ENCODE results near the gene DENND5B. TPM values are rescaled to one million over a fixed set of nuclear protein-coding genes. Genes with fewer than 3 reads are reported as not detected.

Gene DENND5B
- total and polyA plus RNA-seq, 2 of the 4 experiments (the other 2 are of a cell fraction) = 5.5 to 13.4 TPM

DNA sequence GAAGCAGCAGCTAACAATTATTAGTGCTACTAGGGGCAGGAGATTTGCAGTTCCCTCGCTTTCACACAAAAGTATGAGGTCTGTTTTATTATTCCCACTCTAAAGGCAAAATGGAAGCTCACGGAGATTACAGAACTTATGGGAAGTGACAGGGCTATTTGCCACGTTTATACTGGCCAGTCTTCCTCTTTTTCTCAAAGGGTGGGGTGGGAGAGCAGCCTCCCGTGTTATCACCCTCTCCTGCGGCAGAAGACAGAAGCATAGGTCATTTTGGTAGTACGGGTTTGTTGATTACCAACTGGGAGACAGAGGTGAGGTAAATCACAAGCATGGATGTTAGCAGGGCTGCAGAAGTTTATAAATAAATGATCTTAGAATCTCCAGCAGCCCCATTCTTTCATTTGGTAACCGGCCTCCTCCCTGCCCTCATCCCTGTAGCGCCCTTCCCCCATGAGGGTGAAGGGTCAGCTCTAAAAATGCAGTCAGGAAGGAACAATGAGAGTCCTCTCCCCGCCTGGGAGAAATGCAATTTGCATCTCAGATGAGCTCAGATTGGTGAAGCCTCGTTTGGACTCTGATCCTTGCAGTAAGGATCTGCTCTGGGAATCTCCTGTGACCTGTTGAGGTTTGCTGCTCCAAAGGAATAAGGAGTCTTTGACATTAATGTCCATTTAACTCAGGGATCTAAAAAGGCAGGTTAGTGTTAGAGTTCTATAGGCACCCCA lies 220.2 kb downstream of the DENND5B start (continued):
- no peak for TF ChIP-seq MAFK (IDR thresholded peaks at IDR 0.05; ENCODE audit: low read depth, low read length)

DNA sequence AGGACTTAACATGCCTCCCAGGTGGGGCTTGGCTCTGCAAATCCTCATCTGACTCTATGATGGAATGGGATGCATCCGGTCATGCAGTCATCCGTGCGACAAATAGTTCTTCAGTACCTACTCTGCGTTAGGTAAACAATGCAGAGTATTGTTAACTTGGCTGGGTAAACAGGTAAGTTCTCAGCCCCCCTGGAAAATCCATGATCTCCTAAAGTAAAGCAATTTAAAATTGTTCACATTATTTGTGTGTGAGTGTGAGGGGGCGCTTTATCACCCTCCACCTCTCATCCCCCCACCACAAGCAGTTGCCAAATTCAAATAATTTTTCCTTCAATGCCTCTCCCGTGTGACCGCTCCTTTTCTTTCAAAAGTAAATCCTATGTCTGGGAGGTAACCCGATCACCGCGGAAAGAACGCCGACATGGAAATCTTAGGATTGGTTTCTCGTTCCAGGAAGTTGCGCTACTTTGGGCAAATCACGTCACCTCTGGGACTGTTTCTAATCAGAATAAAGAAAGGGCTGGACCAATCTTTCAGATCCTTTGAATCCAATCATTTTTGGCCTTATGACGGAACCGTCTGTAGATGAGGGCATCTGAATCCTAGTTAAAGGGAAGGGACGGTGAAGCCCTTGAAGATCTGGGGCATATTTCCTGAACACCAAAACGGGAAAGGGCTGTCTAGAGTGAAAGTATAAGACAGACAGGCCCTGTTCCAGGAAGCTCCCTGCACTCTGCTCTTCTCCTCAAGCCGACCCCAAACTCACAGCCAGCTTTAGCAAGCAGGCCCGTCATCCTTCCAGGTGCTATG lies 221.0 kb downstream of the DENND5B start:
- Histone ChIP-seq H2AFZ (replicated peaks; ENCODE audit: low read length, poor library complexity) (peak overlapping the region; percentile 79), H3K36me3 (ENCODE audit: control insufficient read depth, insufficient read depth, low read length) (no peaks in the 10 kb centered on the region), H2AK9ac (replicated peaks; ENCODE audit: low read depth, low read length, poor library complexity) (peak overlapping the region; percentile 5), H3K9me3 (ENCODE audit: control insufficient read depth, insufficient read depth, low read length) (no peaks in the 10 kb centered on the region), H3K27ac (ENCODE audit: insufficient read depth, low read length) (no peak overlapping the region), H3K56ac (ENCODE audit: extremely low read depth, insufficient read depth, low read length) (no peak overlapping the region), H4K20me1 (ENCODE audit: insufficient read depth, low read length) (no peaks in the 10 kb centered on the region), H4K91ac (ENCODE audit: insufficient read depth, low read depth, low read length) (peak overlapping the region; percentile 55), H3K4me3 (ENCODE audit: insufficient read depth, low read depth, low read length) (no peak overlapping the region), H2AK5ac (ENCODE audit: low read depth, low read length) (no peak overlapping the region), H3K18ac (ENCODE audit: low read depth, low read length) (peak overlapping the region; percentile 51; the same call in 1 of the 2 replicates), H3K14ac (replicated peaks; ENCODE audit: low read depth, low read length) (peak overlapping the region; percentile 52), H3K4me1 (ENCODE audit: control insufficient read depth, insufficient read depth, low read length) (peaks cover 15% of the 10 kb centered on the region), H3K27me3 (ENCODE audit: control insufficient read depth, insufficient read depth, low read length) (no peaks in the 10 kb centered on the region), H3K9ac (ENCODE audit: low read depth, low read length) (no peak overlapping the region), H4K8ac (ENCODE audit: low read depth in 2 of 2, low read length in 2 of 2) (peak overlapping the region; percentile 40 to 74; a peak in 3 of 4 replicates), H2BK5ac (ENCODE audit: low read depth, low read length, poor library complexity, severe bottlenecking) (no peak overlapping the region), H3K79me1 (ENCODE audit: low read depth in 1 of 2, low read length in 2 of 2) (no peaks in the 10 kb centered on the region), H3K9me1 (ENCODE audit: insufficient read depth, low read length) (0 out of 2 replicates have a peak, but pooled peaks cover 12% of the 10 kb centered on the region), H3K23ac (ENCODE audit: low read depth, low read length) (peak overlapping the region; percentile 65), H2BK120ac (ENCODE audit: low read depth, low read length) (peak overlapping the region; percentile 61), H2BK20ac (ENCODE audit: low read depth, low read length) (peak overlapping the region; percentile 5), H3K4ac (ENCODE audit: low read depth, low read length) (peak overlapping the region; percentile 41), H2BK15ac (ENCODE audit: low read depth, low read length) (peak overlapping the region; percentile 74; the same call in 1 of the 3 replicates), H3K4me2 (ENCODE audit: low read depth, low read length) (peak overlapping the region; percentile 47), H4K5ac (ENCODE audit: low read depth, low read length) (peak overlapping the region; percentile 78)
- TF ChIP-seq NFE2L2 (IDR thresholded peaks at IDR 0.05; ENCODE audit: low read depth, low read length) (no peak), POLR2A (IDR thresholded peaks at IDR 0.05; ENCODE audit: low read depth, low read length) (no peak), MAFK (IDR thresholded peaks at IDR 0.05; ENCODE audit: low read depth, low read length) (no peak), RCOR1 (IDR thresholded peaks at IDR 0.05; ENCODE audit: insufficient replicate concordance, low read length) (no peak), MAZ (IDR thresholded peaks at IDR 0.05; ENCODE audit: borderline replicate concordance, low read depth, low read length) (no peak), MXI1 (IDR thresholded peaks at IDR 0.05; ENCODE audit: borderline replicate concordance, low read depth, low read length) (no peak), FOS (IDR thresholded peaks at IDR 0.05; ENCODE audit: low read depth, low read length) (no peak), CHD1 (IDR thresholded peaks at IDR 0.05; ENCODE audit: low read depth, low read length) (no peak), CEBPB (IDR thresholded peaks at IDR 0.05; ENCODE audit: low read depth, low read length) (no peak)
- TF ChIP-seq, protein P1, sequence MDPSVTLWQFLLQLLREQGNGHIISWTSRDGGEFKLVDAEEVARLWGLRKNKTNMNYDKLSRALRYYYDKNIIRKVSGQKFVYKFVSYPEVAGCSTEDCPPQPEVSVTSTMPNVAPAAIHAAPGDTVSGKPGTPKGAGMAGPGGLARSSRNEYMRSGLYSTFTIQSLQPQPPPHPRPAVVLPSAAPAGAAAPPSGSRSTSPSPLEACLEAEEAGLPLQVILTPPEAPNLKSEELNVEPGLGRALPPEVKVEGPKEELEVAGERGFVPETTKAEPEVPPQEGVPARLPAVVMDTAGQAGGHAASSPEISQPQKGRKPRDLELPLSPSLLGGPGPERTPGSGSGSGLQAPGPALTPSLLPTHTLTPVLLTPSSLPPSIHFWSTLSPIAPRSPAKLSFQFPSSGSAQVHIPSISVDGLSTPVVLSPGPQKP (IDR thresholded peaks at IDR 0.05; ENCODE audit: borderline replicate concordance, low read depth, low read length) = no peak
- TF ChIP-seq, protein P2, sequence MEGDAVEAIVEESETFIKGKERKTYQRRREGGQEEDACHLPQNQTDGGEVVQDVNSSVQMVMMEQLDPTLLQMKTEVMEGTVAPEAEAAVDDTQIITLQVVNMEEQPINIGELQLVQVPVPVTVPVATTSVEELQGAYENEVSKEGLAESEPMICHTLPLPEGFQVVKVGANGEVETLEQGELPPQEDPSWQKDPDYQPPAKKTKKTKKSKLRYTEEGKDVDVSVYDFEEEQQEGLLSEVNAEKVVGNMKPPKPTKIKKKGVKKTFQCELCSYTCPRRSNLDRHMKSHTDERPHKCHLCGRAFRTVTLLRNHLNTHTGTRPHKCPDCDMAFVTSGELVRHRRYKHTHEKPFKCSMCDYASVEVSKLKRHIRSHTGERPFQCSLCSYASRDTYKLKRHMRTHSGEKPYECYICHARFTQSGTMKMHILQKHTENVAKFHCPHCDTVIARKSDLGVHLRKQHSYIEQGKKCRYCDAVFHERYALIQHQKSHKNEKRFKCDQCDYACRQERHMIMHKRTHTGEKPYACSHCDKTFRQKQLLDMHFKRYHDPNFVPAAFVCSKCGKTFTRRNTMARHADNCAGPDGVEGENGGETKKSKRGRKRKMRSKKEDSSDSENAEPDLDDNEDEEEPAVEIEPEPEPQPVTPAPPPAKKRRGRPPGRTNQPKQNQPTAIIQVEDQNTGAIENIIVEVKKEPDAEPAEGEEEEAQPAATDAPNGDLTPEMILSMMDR (conservative IDR thresholded peaks at IDR 0.05; ENCODE audit: low read depth, low read length) = no peak
- intact Hi-C loops (cut with micrococcal nuclease) = loop anchor here (5.0 kb wide), 1 partner anchor 43 kb away; the partner anchor contains the start of gene SINHCAF
- DNase-seq (peak; percentile 51), ATAC-seq (ENCODE audit: low read depth) (peak; percentile 55)
- in situ Hi-C loops (cut with MboI; ENCODE audit: low sequenced_read_pairs) = no loop called here
- ChIA-PET POLR2A (ENCODE audit: unreplicated experiment) (no interaction called here), CTCF (no interaction called here)
- 66% methylated on average over 4 of the region's 21 CpGs; no CpG with 5 or more reads in 1 of the 2 experiments for WGBS, 2 experiments (ENCODE audit: extremely low coverage in 2 of 2, insufficient read length in 1 of 2)
- BruUV-seq (replicated peaks) = no TSS peak
- dilution Hi-C loops (cut with HindIII; ENCODE audit: low sequenced_read_pairs, unreplicated experiment) = no loop called here

Data from IMR-90 (cell line).